Transverse colon (tissue), 4 donors: Measurements from ENCODE around the gene PGAM2. TPM values are rescaled to one million over a fixed set of nuclear protein-coding genes. Genes with fewer than 3 reads are reported as not detected.
A peak's percentile ranks its signal among the peaks of the same experiment; 100 is the strongest.

Source experiments
- DNase-seq: peaks from one replicate; pipeline ENCODE4 v3.0.0-alpha.2; 2019
- H3K27ac ChIP-seq, 4 donors: fragments of 200-600 bp; sonication (generic); 2 replicates each; pipeline ENCODE4 v1.5.1; 2016 to 2018; ENCODE audit warnings: inconsistent platforms in 4 of 4
- H3K27me3 ChIP-seq: fragments of 200-600 bp; sonication (generic); 2 replicates; pipeline ENCODE4 v1.5.1; 2017; ENCODE audit warnings: inconsistent platforms
- H3K36me3 ChIP-seq, 4 donors: fragments of 200-600 bp; sonication (generic); 2 replicates each; pipeline ENCODE4 v1.5.1; 2017 to 2019; ENCODE audit warnings: inconsistent platforms in 4 of 4
- H3K4me1 ChIP-seq, 4 donors: fragments of 200-600 bp; sonication (generic); 2 replicates each; pipeline ENCODE4 v1.5.1; 2017 to 2020; ENCODE audit warnings: inconsistent platforms in 4 of 4
- H3K4me3 ChIP-seq, 4 donors: fragments of 200-600 bp; sonication (generic); 1 replicate in 1 of 4; 2 replicates in 3 of 4; pipeline versions ENCODE4 v1.5.1 to v1.6.1; 2017 to 2019; ENCODE audit warnings: inconsistent platforms in 4 of 4
- H3K9me3 ChIP-seq, 2 donors: fragments of 200-600 bp; sonication (generic); 2 replicates each; pipeline ENCODE4 v1.5.1; 2017 to 2019; ENCODE audit warnings: inconsistent platforms in 2 of 2
- CTCF ChIP-seq, 5 experiments: fragments of 200-600 bp in 3 of 5; fragments of 450-650 bp in 2 of 5; sonication (generic) in 3 of 5; IDR thresholded peaks; 1 replicate in 2 of 5; 2 replicates in 3 of 5; pipeline ENCODE4 v1.5.1; 2016 to 2017; ENCODE audit warnings: antibody characterized with exemption in 5 of 5, inconsistent platforms in 3 of 5, mild to moderate bottlenecking in 2 of 5, moderate library complexity in 1 of 5
- EP300 ChIP-seq: sonication (generic); formaldehyde crosslinking; IDR thresholded peaks from one replicate; pipeline ENCODE4 v1.6.1; 2017; ENCODE audit warnings: antibody characterized with exemption, low read depth
- POLR2A ChIP-seq: fragments of 450-650 bp; IDR thresholded peaks from one replicate; pipeline ENCODE4 v1.6.1; 2016; ENCODE audit warnings: antibody characterized with exemption, mild to moderate bottlenecking, moderate library complexity
- POLR2AphosphoS5 ChIP-seq, 3 donors: sonication (generic); formaldehyde crosslinking; IDR thresholded peaks; one replicate each; pipeline ENCODE4 v1.6.1; 2016; ENCODE audit warnings: antibody characterized with exemption in 3 of 3
- WGBS, 2 donors: methylation state at CpG; one replicate each; pipeline ENCODE4 v1.1.5; 2018; ENCODE audit warnings: low coverage in 1 of 2; 5-methylcytosine and 5-hydroxymethylcytosine counted together
- in situ Hi-C, 4 donors: fragments of 200-750 bp; cut with MboI; loops; one replicate each; pipeline versions ENCODE4 v1.15.0 to v1.15.1; 2017; ENCODE audit warnings: low sequenced_read_pairs in 3 of 4, low pct_ligation_motif_present in 1 of 4, low pct_unique_long_range_greater_than_20kb in 1 of 4
- intact Hi-C: fragments of 100-400 bp; cut with DNase I; formaldehyde crosslinking; loops from one replicate; pipeline ENCODE4 v1.15.1; 2023; ENCODE audit warnings: low total_unique reads
- total RNA-seq, 4 donors: library from RNA; depleted of rRNA; stranded (reverse); fragments of >200 nt; gene quantifications; one replicate each; pipeline ENCODE4 v1.1.0, GENCODE V29; 2016

PGAM2 gene
- total RNA-seq, 4 donors from 2014 or later = 9.7 TPM; not detected in 3

GRCh38 chr7:44102846-44103565 is 37.6 kb upstream of the PGAM2 start:
- WGBS, 2 donors = 62 to 77% methylated on average over 2 to 6 of the region's 8 CpGs
- DNase-seq = no peak
- Histone ChIP-seq H3K4me1 (peaks cover 0 to 12% (median 2%) of the 10 kb centered on the region in 4 donors), H3K9me3 (no peaks in the 10 kb centered on the region), H3K27me3 (peaks cover 26% of the 10 kb centered on the region), H3K36me3 (no peaks in the 10 kb centered on the region), H3K4me3 (no peak overlapping the region), H3K27ac (peak overlapping the region; percentile 27 to 92 (median 86))
- intact Hi-C loops = no loop called here
- in situ Hi-C loops = no loop called here
- TF ChIP-seq POLR2A = no peak
- TF ChIP-seq EP300 = no peak
- TF ChIP-seq POLR2AphosphoS5 (IDR thresholded peaks at IDR 0.05) = no peak
- no peak for TF ChIP-seq CTCF (IDR thresholded peaks at IDR 0.05)

GRCh38 chr7:44101966-44102845 is 36.8 kb upstream of the PGAM2 start:
- intact Hi-C loops = no loop called here

GRCh38 chr7:44101303-44101965 is 36.1 kb upstream of the PGAM2 start:
- no peak for DNase-seq
- no peak overlapping the region for H3K4me3 ChIP-seq
- 100% methylated on average over 3 of the region's 3 CpGs; no CpG with 5 or more reads in 1 of the 2 donors for WGBS, 2 donors
- in situ Hi-C loops (no loop called here), intact Hi-C loops (no loop called here)
- peaks cover 26% of the 10 kb centered on the region for H3K27me3 ChIP-seq
- H3K36me3 ChIP-seq = no peaks in the 10 kb centered on the region
- H3K27ac ChIP-seq = peak overlapping the region; percentile 58 to 92 (median 78)
- no peak for TF ChIP-seq EP300
- TF ChIP-seq POLR2AphosphoS5 (IDR thresholded peaks at IDR 0.05) = no peak
- H3K4me1 ChIP-seq = peaks cover 0 to 12% (median 2%) of the 10 kb centered on the region in 4 donors
- no peaks in the 10 kb centered on the region for H3K9me3 ChIP-seq

More at GRCh38 chr7:44101966-44102845, 36.8 kb upstream of the PGAM2 start:
- Histone ChIP-seq H3K36me3 (no peaks in the 10 kb centered on the region), H3K27me3 (peaks cover 26% of the 10 kb centered on the region), H3K4me1 (peaks cover 0 to 12% (median 2%) of the 10 kb centered on the region in 4 donors), H3K4me3 (no peak overlapping the region), H3K27ac (peak overlapping the region; percentile 27 to 92 (median 58)), H3K9me3 (no peaks in the 10 kb centered on the region)
- TF ChIP-seq POLR2AphosphoS5 (IDR thresholded peaks at IDR 0.05) (no peak), EP300 (no peak), CTCF (IDR thresholded peaks at IDR 0.05) (no peak), POLR2A (no peak)
- no peak for DNase-seq
- WGBS, 2 donors = 80% methylated on average over 14 of the region's 14 CpGs; no CpG with 5 or more reads in 1 of the 2 donors
- in situ Hi-C loops = no loop called here

GRCh38 chr7:44100458-44101302 is 35.3 kb upstream of the PGAM2 start:
- Histone ChIP-seq H3K4me1 (peaks cover 0 to 12% (median 0%) of the 10 kb centered on the region in 4 donors), H3K36me3 (no peaks in the 10 kb centered on the region), H3K9me3 (no peaks in the 10 kb centered on the region), H3K27me3 (peaks cover 26% of the 10 kb centered on the region), H3K27ac (peak overlapping the region; percentile 58 to 92 (median 78)), H3K4me3 (no peak overlapping the region)
- intact Hi-C loops (no loop called here), in situ Hi-C loops (no loop called here)
- peak; percentile 28 for DNase-seq
- TF ChIP-seq EP300 (no peak), POLR2AphosphoS5 (IDR thresholded peaks at IDR 0.05) (no peak), POLR2A (no peak)
- WGBS, 2 donors = 42 to 61% methylated on average over 2 to 10 of the region's 10 CpGs
